AG04449 (cell line): Measurements from ENCODE around the gene ZNF565.
"Not testable (repeated sequence)": the region's sequence is repeated elsewhere in the genome, so short reads cannot be mapped to it uniquely, and the experiment has no call there.

Source experiments
- CTCF ChIA-PET: fragments of 350-600 bp; formaldehyde crosslinking; extraction: SDS; loops from one replicate; lab custom pipeline; 2021; ENCODE audit warnings: antibody characterized with exemption; lab: Yijun Ruan, JAX
- POLR2A ChIA-PET: fragments of 400-600, 350-600 bp; formaldehyde crosslinking; extraction: SDS; loops from one replicate; lab custom pipeline; 2020; ENCODE audit warnings: antibody characterized with exemption, inconsistent platforms; lab: Yijun Ruan, JAX
- DNase-seq: peaks from one replicate; pipeline ENCODE4 v3.0.0-alpha.2; 2010; ENCODE audit warnings: low read depth, low spot score
- H3K4me3 ChIP-seq: 2 replicates; pipeline ENCODE4 v1.5.1; 2011; ENCODE audit warnings: low read depth, mild to moderate bottlenecking, control low read depth, low read length
- TF ChIP-seq, protein P1 (sequence below): IDR thresholded peaks from one replicate; pipeline ENCODE4 v1.5.1; 2011; ENCODE audit warnings: mild to moderate bottlenecking, moderate library complexity, low read length, control low read depth, inconsistent platforms; ENCODE audit not compliant: insufficient read depth; ENCODE audit errors: missing control alignments

Gene ZNF565

DNA sequence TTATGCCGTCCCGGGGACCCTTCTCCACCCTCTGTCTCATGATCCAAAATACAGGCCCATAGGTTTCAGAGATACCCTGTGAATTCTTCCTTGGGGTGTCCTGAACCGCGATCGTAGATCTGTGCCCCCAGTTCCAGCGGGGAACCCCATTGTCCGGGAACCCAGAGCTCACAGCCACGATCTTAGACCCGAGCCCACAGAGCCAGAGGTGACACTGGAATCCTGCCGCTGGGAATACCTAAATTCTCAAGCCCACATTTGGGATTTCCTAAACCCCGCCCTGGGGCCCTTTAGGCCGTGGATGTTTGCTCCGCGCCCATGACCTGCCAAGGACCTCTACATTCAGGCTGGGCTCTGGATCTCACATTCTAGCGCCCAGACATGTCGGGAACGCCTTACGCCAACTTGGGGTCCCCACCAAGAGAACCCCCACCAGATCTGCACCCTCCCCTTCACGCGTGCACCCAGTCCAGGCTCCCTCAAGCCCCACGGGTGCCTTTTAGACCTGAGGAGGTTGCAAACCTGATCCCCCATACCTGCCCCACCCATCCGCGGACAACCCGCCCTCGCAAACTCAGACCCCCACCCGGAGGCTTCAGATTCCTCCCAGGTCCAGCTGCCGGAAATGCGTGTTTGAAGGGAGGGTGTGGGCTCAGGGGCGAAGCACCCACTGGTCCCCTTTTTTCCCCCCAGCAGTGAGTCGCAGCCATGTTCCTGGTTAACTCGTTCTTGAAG is 74.0 kb downstream of the ZNF565 start:
- no peak for DNase-seq
- ChIA-PET CTCF (interaction anchor here (0.6 kb wide), 1 partner anchor 13 kb away, joined by 3 read pairs; no protein-coding TSS in a partner anchor), POLR2A (interaction anchor here (1.0 to 2.0 kb wide), 2 partner anchors 12 to 25 kb away, joined by 3 to 19 read pairs; no protein-coding TSS in a partner anchor)
- TF ChIP-seq, protein P1, sequence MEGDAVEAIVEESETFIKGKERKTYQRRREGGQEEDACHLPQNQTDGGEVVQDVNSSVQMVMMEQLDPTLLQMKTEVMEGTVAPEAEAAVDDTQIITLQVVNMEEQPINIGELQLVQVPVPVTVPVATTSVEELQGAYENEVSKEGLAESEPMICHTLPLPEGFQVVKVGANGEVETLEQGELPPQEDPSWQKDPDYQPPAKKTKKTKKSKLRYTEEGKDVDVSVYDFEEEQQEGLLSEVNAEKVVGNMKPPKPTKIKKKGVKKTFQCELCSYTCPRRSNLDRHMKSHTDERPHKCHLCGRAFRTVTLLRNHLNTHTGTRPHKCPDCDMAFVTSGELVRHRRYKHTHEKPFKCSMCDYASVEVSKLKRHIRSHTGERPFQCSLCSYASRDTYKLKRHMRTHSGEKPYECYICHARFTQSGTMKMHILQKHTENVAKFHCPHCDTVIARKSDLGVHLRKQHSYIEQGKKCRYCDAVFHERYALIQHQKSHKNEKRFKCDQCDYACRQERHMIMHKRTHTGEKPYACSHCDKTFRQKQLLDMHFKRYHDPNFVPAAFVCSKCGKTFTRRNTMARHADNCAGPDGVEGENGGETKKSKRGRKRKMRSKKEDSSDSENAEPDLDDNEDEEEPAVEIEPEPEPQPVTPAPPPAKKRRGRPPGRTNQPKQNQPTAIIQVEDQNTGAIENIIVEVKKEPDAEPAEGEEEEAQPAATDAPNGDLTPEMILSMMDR: no peak
- H3K4me3 ChIP-seq: peak overlapping the region; percentile 96

DNA sequence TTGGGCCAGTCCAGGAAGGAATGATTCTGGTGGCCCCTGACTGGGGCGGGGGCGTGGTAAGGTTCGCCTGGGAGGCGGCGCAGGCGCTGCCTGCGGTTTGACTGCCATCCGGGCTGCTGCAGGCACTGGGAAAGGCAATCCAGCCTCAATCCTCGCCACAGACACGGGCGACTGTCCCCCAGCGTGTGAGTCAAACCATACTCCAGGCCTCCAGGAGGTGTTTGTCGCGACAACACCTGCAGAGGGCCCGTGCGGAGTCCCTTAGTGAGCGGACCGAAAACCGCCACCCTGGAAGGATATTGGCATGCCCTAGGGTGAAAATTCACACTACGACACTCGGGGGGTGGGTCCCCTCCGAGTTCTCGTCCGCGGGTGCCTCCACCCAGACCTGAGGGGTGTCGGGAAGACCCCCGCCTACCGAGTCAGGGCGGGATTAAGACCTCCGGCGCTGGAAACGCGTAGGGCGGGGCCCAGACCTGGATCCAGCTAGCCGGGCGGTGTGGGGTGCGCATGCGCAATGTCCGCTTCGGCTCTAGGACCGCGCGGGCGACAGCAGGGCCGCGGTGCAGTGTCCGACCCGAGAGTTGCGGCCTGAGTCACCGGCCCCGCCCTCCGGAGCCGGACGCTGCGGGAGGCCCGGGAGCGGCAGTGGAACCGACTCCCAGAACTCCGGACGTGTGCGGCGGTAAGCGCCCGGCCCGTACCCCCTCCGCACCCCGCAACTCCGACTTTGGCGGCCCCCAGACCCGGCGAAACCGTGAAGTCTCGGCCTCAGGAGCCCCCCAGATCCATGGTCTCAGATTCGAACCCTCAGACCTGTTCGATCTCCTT is 74.8 kb downstream of the ZNF565 start, which contains the start of gene CAPNS1:
TSS of gene CAPNS1 (plus strand) at position 594 of the 831 bp plus-strand sequence. CDS start 946 bp downstream, outside the sequence.
- CTCF ChIA-PET: interaction anchor here (0.6 to 1.2 kb wide), 2 partner anchors 12 to 30 kb away, joined by 3 to 4 read pairs; no protein-coding TSS in a partner anchor
- peak; percentile 52 for DNase-seq
- H3K4me3 ChIP-seq: peak within 1 kb of the TSS; percentile 96
- TF ChIP-seq, protein P1: no peak
- POLR2A ChIA-PET: interaction anchor here (0.6 to 2.0 kb wide), 5 partner anchors 10 to 26 kb away, joined by 3 to 19 read pairs (median 3); no protein-coding TSS in a partner anchor

DNA sequence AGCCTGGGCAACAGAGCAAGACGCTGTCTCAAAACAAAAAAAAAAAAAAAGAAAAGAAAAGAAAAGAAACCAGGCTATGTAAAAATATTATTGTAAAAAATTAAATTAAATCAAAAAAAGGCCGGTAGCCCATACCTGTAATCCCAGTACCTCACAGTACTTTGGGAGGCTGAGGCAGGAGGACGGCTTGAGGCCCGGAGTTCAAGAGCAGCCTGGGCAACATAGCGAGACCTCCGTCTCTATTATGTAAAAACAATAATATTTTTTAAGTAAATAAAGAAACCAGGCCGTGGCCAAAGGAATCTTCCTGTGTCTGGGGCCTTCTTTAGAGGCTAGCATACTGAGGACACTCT is 75.4 kb downstream of the ZNF565 start:
- no peak for DNase-seq
- peak overlapping the region; percentile 96 for H3K4me3 ChIP-seq
- TF ChIP-seq, protein P1: no peak
- CTCF ChIA-PET: interaction anchor here (1.2 to 4.2 kb wide), 2 partner anchors 11 to 31 kb away, joined by 4 to 26 read pairs; no protein-coding TSS in a partner anchor
- POLR2A ChIA-PET: interaction anchor here (0.6 to 2.0 kb wide), 6 partner anchors 10 to 26 kb away, joined by 3 to 19 read pairs (median 3); no protein-coding TSS in a partner anchor

DNA sequence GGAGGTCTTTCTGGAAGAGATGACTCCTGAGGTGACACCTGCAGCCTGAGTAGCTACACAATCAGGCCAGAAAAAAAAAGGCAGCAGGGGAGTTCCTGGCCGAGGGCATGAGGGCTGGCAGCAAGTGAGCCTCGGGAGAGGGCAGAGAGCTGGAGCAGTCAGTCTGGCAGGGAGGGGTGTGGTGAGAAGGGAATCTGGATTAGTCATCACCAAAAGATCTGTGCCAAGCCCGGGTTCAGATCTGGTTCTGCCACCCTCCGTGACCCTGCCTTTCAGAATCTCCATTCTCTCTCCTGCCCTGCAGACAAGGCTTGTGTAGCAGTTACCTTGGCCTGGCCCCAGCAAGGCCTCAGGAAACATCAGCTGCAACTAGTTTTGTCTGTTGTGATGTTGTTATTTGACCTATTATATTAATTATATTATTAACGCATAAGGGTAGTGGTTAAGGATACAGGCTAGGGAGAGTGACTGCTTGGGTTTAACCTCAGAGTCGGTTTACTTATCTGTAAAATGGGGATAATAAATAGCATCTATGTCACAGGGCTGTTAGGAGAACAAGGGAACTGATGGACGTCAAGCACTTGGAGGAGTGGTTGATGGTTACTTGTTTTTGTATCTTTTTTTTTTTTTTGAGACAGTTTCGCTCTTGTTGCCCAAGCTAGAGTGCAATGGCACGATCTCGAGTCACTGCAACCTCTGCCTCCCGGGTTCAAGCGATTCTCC is 77.3 kb downstream of the ZNF565 start:
- ChIA-PET CTCF (interaction anchor here (0.6 to 4.2 kb wide), 4 partner anchors 9 to 33 kb away, joined by 3 to 26 read pairs (median 3); no protein-coding TSS in a partner anchor), POLR2A (interaction anchor here (0.6 to 1.5 kb wide), 3 partner anchors 9 to 107 kb away, joined by 3 to 8 read pairs (median 3); partner anchors contain the start of genes POLR2I and TBCB)
- TF ChIP-seq, protein P1: no peak
- H3K4me3 ChIP-seq: no peak overlapping the region
- no peak for DNase-seq

DNA sequence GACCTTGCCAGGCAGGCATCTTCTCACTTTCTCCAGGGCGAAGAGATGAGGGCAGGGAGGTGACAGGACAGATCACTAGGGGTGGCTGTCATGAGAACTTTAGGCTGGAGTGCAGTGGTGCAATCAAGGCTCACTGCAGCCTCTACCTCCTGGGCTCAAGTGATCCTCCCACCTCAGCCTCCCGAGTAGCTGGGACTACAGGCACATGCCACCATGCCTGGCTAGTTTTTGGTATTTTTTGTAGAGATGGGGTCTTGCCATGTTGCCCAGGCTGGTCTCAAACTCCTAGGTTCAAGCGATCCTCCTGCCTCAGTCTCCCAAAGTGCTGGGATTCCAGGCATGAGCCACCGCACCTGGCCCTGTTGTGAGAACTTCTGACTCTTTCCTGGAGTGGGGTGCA is 79.6 kb downstream of the ZNF565 start:
- DNase-seq, H3K4me3 ChIP-seq, POLR2A ChIA-PET: not testable (repeated sequence)
- CTCF ChIA-PET: interaction anchor here (0.9 to 4.2 kb wide), 3 partner anchors 7 to 78 kb away, joined by 3 to 26 read pairs (median 3); no protein-coding TSS in a partner anchor
